Coronary artery (tissue), 2 donors: ENCODE results near the gene UST.
"Not testable (repeated sequence)": the region's sequence is repeated elsewhere in the genome, so short reads cannot be mapped to it uniquely, and the experiment has no call there.

Experiments used
- DNase-seq: peaks from one replicate; pipeline ENCODE4 v3.0.0-alpha.2; 2017; ENCODE audit warnings: low spot score
- H3K27ac ChIP-seq, 2 donors: fragments of 200-600 bp; sonication (generic); one replicate each; pipeline ENCODE4 v1.5.1; 2016 to 2019
- H3K4me3 ChIP-seq: fragments of 200-600 bp; sonication (generic); 2 replicates; pipeline ENCODE4 v1.5.1; 2016; ENCODE audit warnings: mild to moderate bottlenecking, moderate library complexity
- CTCF ChIP-seq: fragments of 200-600 bp; sonication (generic); IDR thresholded peaks from one replicate; pipeline ENCODE4 v1.5.1; 2019; ENCODE audit warnings: antibody characterized with exemption

UST gene

GRCh38 chr6:148912252-148912651 lies 165.4 kb downstream of the UST start:
- H3K4me3 ChIP-seq = no peak overlapping the region
- DNase-seq = no peak
- no peak for TF ChIP-seq CTCF
- no peak overlapping the region for H3K27ac ChIP-seq

GRCh38 chr6:148915810-148916209 lies 169.0 kb downstream of the UST start:
- TF ChIP-seq CTCF = no peak
- Histone ChIP-seq H3K4me3 (no peak overlapping the region), H3K27ac (no peak overlapping the region)
- no peak for DNase-seq

- H3K4me3 ChIP-seq, H3K27ac ChIP-seq, DNase-seq: not testable (repeated sequence)
Measured at GRCh38 chr6:148916485-148916884, 169.7 kb downstream of the UST start.

GRCh38 chr6:148924226-148925012 lies 177.6 kb downstream of the UST start:
- no peak for DNase-seq
- no peak overlapping the region for H3K4me3 ChIP-seq
- H3K27ac ChIP-seq = no peak overlapping the region
- no peak for TF ChIP-seq CTCF

GRCh38 chr6:148925701-148926100 lies 178.9 kb downstream of the UST start:
- no peak for DNase-seq
- no peak overlapping the region for H3K27ac ChIP-seq
- H3K4me3 ChIP-seq = no peak overlapping the region
- no peak for TF ChIP-seq CTCF

GRCh38 chr6:148926478-148926877 lies 179.6 kb downstream of the UST start:
- H3K27ac ChIP-seq = no peak overlapping the region
- H3K4me3 ChIP-seq = no peak overlapping the region
- no peak for DNase-seq
- no peak for TF ChIP-seq CTCF

- TF ChIP-seq CTCF = no peak
- no peak overlapping the region for H3K27ac ChIP-seq
- no peak for DNase-seq
- no peak overlapping the region for H3K4me3 ChIP-seq
Measured at GRCh38 chr6:148927586-148927985, 180.8 kb downstream of the UST start.
